Activated CD4-positive, alpha-beta T cell treated with anti-CD3 and anti-CD28 coated beads, Interleukin-2, amount 50 U/mL, for 48 hours (primary cell): ENCODE measurements around the gene SMIM14.
"Not testable (repeated sequence)": the region's sequence is repeated elsewhere in the genome, so short reads cannot be mapped to it uniquely, and the experiment has no call there.

Experiments used
- DNase-seq, 2 experiments: peaks; one replicate each; pipeline ENCODE4 v3.0.0-alpha.2; 2020

The SMIM14 gene

DNA sequence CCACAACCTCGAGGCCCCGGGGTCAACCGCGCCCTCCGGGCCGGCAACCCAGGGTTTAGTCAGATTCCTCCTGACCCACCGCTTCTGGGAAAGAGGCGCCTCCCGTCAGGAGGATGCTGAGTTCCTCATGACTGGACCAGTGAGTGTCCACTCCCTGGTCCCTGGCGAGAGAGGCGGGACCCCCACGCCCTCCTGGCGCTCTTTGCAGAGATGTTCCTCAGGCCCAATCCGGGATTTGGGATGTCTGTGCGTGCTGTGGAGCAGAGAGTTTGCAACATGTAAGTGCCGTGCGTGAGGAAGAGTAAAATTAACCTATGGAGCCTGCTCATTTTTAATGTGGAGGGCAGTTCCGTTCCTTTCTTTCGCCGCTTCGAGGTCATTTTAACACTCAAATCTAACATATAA lies 110.6 kb downstream of the SMIM14 start:
- no peak for DNase-seq

- peak; percentile 92 to 94 for DNase-seq
Measured at GRCh38 chr4:39527296-39528060, 111.2 kb downstream of the SMIM14 start, which contains the start of gene UGDH. Gene UGDH, minus strand, starts transcription at chr4:39527439. Its CDS starts 5,927 bp downstream, at chr4:39521512.

- DNase-seq: peak; percentile 49 to 63
Measured at GRCh38 chr4:39526765-39527295, 111.8 kb downstream of the SMIM14 start.

DNA sequence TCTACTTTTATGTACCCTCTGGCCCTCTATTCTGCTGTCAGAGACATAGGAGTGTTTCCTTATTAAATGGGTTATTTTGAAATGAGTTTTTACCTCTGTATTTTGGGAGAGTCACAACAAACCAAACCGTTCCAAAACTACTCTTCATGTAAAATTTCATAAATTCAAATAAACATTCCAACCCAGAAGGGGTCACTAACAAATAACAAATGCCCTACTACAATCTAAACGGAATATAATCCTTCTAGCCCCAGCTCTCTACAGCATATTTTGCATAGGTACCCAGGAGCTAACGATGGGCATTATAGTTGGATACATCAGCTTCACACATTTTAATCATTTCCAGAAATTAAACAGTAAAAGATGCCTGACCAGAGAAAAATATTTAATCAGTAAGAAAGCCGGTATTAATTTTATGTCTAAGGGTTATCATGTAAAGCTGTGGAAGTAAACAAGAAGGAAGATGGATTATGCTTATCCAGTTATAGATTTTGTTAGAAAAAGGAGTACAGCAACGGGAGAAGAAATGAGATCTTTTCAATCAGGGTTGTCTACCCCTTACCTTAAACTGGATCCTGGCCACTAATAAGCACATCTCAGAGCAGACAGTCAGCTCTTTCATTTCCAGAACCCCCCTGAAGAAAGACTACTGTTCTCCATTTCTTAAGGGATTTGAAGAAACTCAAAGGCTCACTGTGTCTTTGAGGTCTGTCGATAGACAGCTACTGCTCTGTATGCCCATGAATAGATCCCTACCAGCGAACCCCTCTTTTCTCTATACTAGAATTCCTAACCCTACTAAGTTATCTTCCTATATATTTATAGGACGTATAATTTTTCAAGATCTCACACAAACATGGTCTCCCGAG lies 112.6 kb downstream of the SMIM14 start:
- DNase-seq: no peak

DNA sequence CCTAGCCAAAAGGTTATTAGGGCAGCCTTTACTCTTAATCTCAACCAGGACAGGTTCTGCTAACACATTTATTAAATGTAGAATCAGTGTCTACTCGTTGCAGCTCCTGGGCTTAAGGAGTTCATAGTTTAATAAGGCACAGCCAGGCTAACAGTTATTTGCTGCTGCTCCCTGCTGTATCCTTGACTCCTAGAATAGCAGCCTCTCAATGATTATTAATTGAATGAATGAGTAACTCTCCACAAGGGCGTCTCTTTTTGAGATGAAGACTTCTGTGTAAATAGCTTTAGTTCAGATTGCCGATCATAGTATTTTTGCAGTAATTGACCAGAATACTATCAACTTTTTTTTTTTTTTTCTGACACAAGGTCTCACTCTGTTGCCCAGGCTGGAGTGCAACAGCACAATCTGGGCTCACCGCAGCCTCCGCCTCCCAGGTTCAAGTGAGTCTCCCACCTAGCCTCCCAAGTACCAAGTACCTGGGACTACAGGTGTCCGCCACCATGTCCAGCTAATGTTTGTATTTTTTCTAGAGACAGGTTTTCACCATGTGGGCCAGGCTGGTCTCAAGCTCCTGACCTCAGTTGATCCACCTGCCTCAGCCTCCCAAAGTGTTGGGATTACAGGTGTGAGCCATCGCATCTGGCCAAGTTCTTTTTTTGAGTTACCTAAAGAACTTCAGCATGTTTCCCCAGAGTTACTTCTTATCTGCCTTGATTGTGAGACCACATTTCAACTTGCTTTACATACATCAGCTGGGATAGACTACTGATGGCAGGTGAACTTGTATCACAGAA lies 114.3 kb downstream of the SMIM14 start:
- no peak for DNase-seq

- DNase-seq: no peak
Measured at GRCh38 chr4:39522068-39522467, 116.6 kb downstream of the SMIM14 start.

- no peak for DNase-seq
Measured at GRCh38 chr4:39521253-39521919, 117.3 kb downstream of the SMIM14 start.

- DNase-seq: no peak
Measured at GRCh38 chr4:39518484-39518883, 120.2 kb downstream of the SMIM14 start.

DNA sequence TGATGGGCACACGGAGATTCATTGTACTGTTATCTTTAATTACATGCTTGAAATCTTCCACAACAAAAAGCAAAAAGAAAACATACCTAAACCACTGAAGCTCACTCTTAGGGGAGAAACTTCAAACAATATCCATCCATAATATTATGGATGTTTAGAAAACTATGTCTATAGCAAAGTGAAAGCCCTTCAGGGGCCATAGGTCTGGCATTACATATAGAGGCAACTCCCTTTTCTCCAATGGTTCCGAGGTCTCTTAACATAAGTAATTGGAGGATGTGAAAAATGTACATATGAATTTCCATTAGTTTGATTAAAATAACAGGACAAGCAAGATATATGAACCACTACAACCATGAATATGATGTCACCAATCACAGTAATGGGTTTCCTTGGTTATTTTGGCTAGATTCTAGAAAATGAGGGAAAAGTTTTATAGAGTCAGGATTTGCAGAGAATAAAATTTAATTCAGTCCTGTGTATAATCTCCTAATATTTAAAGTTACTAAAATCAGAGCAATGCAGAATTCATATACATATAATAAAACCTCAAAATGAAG lies 122.2 kb downstream of the SMIM14 start:
- DNase-seq: no peak

GRCh38 chr4:39515669-39516401 lies 122.8 kb downstream of the SMIM14 start:
- not testable (repeated sequence) for DNase-seq

DNA sequence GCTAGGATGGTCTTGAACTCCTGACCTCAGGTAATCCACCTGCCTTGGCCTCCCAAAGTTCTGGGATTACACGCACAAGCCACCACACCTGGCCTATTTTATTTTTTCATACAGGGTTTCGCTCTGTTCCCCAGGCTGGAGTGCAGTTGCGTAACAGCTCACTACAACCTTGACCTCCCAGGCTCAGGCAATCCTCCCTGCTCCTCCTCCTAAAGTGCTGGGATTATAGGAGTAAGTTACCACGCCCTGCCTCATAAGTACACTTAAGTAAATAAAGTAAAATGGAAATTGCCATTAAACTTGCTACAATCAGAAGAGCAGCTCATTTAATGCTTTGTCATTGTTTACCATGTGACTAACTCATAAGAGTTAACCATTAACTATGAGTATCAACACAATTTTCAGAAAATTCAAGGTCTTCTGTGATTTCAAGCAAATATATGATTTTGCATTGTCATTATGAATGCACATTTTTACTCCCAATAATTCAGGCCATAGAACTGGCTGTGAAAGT lies 123.7 kb downstream of the SMIM14 start:
- DNase-seq: no peak

- DNase-seq: not testable (repeated sequence)
Measured at GRCh38 chr4:39514266-39514665, 124.4 kb downstream of the SMIM14 start.

GRCh38 chr4:39510348-39510929 lies 128.2 kb downstream of the SMIM14 start:
- DNase-seq: no peak

GRCh38 chr4:39505581-39505980 lies 133.1 kb downstream of the SMIM14 start:
- no peak for DNase-seq

GRCh38 chr4:39504538-39504937 lies 134.1 kb downstream of the SMIM14 start:
- no peak for DNase-seq

GRCh38 chr4:39502664-39503035 lies 136.0 kb downstream of the SMIM14 start:
- not testable (repeated sequence) for DNase-seq

DNA sequence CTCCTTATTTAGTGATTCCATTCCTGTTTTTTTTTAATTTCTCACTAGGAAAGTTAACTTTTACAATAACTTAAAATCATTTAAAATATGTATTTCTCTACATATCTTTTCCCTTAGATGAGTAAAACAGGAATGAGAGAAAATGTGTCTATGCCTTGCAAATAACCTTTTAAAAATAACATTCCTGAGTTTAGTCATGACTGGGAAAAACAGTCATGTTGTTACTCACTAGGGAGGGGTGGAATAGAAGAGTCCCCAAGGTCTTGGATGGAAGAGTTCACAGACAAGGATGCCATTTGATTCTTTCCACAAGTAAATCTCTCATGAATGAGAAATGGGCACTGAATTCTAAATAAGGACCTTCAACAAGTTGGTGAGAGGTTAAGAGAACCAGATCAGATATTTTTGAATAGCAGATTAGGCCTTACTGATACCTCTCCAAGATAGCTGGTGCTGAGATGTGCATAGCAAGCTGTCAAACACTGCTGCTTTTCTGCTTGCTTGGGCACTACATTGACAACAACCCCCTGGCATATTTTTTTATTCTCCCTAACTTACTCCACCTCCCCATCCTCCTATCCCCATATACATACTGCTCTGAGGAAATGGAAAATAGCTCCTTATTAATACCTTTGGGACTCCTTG lies 136.5 kb downstream of the SMIM14 start:
- DNase-seq: no peak

DNA sequence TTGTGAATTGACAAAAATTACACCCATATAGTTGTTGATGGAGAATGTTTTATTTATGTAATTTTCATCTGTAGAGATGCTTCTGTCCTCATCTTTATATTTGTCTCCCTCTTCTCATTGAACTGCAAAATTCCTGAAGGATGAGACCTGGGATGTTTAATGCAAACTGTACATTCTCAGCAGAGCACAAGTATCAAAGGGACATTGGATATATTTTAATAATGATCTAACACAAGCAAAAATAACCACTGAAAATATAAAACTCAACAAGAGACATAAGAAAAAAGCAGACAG lies 140.0 kb downstream of the SMIM14 start:
- DNase-seq: no peak

GRCh38 chr4:39497909-39498726 lies 140.5 kb downstream of the SMIM14 start:
- DNase-seq: no peak
